Measurements from ENCODE around the gene STH.

The STH gene

DNA sequence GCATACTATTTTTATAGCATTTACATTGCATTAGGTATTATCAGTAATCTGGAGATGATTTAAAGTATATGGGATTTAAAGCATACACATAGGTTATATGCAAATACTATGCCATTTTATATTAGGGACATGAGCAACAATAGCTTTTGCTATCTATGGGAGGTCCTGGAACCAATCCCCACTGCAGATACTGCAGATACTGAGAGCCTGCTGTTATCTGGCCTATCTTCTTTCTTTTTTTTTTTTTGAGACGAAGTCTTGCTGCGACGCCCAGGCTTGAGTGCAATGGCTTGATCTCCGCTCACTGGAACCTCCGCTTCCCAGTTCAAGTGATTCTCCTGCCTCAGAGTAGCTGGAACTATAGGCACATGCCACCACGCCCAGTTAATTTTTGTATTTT is 37.4 kb downstream of the STH start:
- DNase-seq (ENCODE audit: low spot score) = no peak
- TF ChIP-seq, protein P1, sequence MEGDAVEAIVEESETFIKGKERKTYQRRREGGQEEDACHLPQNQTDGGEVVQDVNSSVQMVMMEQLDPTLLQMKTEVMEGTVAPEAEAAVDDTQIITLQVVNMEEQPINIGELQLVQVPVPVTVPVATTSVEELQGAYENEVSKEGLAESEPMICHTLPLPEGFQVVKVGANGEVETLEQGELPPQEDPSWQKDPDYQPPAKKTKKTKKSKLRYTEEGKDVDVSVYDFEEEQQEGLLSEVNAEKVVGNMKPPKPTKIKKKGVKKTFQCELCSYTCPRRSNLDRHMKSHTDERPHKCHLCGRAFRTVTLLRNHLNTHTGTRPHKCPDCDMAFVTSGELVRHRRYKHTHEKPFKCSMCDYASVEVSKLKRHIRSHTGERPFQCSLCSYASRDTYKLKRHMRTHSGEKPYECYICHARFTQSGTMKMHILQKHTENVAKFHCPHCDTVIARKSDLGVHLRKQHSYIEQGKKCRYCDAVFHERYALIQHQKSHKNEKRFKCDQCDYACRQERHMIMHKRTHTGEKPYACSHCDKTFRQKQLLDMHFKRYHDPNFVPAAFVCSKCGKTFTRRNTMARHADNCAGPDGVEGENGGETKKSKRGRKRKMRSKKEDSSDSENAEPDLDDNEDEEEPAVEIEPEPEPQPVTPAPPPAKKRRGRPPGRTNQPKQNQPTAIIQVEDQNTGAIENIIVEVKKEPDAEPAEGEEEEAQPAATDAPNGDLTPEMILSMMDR (IDR thresholded peaks at IDR 0.05; ENCODE audit: extremely low read depth, missing control alignments) = no peak

DNA sequence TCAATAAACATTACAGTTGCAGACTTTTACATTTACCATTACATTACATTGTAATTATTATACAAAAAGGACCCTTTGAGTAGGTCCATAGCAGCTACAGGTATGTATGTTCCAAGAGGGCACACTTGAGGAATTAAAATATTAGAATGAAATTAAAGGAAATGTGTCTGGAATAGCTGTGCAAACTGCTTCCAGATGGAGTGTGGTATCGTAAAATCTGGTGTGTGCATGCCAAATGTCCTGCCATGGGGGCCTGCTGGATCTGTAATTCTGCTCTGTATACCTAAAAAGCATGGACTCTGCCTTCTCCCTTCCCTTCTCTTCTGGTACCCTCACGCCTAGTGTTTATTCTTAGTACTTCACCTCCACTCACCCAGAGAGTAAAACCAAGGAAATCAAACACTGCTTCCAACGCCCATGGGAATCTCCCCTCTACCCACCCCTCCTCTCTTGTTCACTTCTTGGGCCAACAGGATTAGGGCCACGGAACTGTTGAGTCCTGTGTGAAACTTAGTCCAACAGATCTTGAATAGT is 38.7 kb downstream of the STH start:
- no peak for DNase-seq (ENCODE audit: low spot score)
- TF ChIP-seq, protein P1 (IDR thresholded peaks at IDR 0.05; ENCODE audit: extremely low read depth, missing control alignments) = no peak

DNA sequence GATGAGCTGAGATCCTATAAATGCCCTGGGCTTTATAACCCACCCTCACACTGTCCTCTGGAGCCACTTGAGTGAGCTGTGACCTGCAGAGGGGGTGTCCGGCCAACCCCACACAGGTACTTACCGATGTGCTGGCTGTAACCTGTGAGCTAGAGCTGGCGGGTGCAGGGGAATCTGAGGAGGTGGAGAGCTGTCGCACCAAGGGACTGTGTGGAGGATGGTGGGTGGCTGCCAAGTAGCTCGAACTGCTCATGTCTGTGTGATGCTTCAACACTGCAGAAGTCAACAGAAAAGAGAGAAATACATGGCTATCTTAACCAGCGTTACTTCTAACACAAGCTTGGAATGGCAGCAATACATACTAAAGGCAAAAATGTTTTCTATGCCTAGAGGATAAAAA is 39.4 kb downstream of the STH start:
- no peak for DNase-seq (ENCODE audit: low spot score)
- TF ChIP-seq, protein P1 (IDR thresholded peaks at IDR 0.05; ENCODE audit: extremely low read depth, missing control alignments) = no peak

DNA sequence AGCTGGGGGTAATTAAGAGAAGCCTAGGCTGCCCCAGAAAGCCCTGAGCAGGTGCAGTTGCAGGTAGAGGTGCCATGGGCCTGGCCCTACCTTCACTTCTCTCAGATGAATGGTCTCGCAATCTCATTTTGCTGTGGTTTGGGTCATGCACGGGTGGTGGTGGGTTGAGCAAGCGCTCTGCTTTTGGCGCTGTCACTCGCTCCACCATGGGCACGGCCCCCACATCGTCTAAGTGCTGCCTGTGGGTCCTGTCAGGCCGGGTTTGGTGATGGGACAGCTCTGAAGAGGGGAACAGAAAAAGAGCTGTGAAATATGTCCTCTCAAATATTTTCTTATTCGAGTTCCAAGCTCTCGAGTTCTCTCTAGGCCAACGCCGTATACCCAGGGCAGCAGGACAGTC is 39.9 kb downstream of the STH start:
- no peak for DNase-seq (ENCODE audit: low spot score)
- TF ChIP-seq, protein P1 (IDR thresholded peaks at IDR 0.05; ENCODE audit: extremely low read depth, missing control alignments) = no peak

DNA sequence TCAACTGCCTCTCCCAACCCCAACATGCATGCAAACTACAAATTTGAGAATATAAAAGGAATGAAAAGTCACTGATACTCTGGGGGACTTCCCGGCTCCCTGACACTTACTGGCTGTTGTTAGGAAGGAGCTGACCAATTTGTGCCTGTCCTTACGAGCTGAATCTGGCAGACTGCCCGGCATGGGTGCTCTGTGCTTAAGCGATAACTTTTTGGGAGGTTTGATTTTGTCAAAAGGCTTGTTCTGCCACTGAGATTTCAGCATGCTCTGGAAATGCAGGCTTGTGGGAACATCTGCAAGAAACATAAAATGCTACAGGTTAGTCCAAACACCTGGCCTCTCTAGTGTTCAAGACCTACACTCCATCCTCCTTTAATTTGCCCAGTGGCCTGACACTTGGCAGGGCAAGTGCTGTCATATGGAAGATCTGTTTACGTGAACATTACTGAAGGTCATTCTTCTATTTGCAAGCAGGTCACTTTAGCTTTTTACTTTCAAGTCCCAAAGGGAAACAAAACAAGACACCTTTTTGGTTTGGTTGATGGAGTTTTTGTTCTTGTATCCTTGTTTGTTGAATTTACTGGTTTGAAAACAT is 40.6 kb downstream of the STH start:
- TF ChIP-seq, protein P1 (IDR thresholded peaks at IDR 0.05; ENCODE audit: extremely low read depth, missing control alignments) = no peak
- DNase-seq (ENCODE audit: low spot score) = no peak

DNA sequence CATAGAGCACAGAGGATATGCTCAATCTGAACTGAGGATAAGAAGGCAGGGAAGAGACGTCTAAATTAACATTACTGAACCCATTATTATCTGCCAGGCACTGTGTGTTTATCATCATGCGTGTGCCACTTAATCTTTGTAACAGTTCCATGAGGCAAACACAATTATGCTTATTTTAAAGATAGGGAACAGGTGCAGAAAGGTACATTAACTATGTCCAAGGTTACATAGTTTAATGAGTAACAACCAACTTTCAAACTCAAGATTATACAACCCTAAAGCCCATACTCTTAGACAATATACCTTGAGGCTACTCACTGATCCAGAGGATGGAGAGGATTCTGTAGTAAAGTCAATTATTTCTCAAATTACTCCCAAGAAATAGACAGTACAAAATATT is 43.2 kb downstream of the STH start:
- TF ChIP-seq, protein P1 (IDR thresholded peaks at IDR 0.05; ENCODE audit: extremely low read depth, missing control alignments) = no peak
- DNase-seq (ENCODE audit: low spot score) = no peak

DNA sequence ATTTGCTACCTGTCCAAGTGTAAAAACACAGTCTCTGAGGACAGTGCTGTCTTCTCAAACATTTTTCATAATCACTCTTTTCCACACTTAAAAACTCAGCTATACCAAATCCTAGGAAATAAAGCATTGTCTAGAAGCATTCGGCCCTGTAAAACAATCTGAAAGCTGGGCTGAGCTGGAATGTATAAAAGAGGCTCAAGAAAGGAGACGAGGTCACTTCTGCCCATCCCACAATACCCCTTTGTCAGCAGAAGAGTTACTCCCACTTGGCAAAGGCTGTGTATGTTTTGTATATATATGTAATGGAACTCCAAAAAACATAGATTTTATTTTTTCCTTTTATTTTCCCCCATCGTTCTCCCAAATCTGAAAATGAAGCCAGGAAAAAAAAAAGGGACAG is 43.9 kb downstream of the STH start:
- DNase-seq (ENCODE audit: low spot score) = no peak

More for the DNA sequence above, 43.9 kb downstream of the STH start:
- TF ChIP-seq, protein P1 (IDR thresholded peaks at IDR 0.05; ENCODE audit: extremely low read depth, missing control alignments) = no peak
